ENCODE measurements around the gene NUP93. TPM values are rescaled to one million over a fixed set of nuclear protein-coding genes. Genes with fewer than 3 reads are reported as not detected.

Gene NUP93
- total and polyA plus RNA-seq, 2 experiments from 2014 or later: 23.5 to 35.7 TPM

DNA sequence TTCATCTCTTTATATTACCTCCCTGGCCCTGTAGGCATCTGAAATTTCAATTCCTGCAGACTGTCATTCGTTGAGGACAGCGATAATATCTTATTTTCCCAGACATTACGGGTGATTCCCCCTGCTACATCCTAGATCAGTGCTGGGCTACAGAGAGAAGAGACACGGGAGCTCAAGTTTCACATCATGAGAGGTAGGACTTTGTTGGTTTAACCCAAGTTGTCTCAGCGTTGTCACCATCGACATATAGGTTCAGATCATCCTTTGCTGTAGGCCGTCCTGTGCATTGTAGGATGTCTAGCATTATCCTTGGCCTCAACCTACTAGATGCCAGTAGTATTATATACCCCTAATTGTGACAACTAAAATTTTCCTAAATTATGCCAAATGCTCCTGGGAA is 28.4 kb upstream of the NUP93 start:
- no peak overlapping the region for H2AFZ ChIP-seq
- WGBS (ENCODE audit: low lambda C conversion rate, missing lambda C conversion rate): 81% methylated on average over 7 of the region's 7 CpGs
- no peaks in the 10 kb centered on the region for H3K4me1 ChIP-seq (ENCODE audit: insufficient read depth)

GRCh38 chr16:56702836-56703235 is 27.1 kb upstream of the NUP93 start:
- Histone ChIP-seq H3K27me3 (no peaks in the 10 kb centered on the region), H3K9me3 (ENCODE audit: low read depth) (no peaks in the 10 kb centered on the region), H3K27ac (no peak overlapping the region), H3K4me1 (ENCODE audit: insufficient read depth) (no peaks in the 10 kb centered on the region), H3K79me2 (no peaks in the 10 kb centered on the region), H4K20me1 (ENCODE audit: insufficient read depth, poor library complexity, severe bottlenecking) (no peaks in the 10 kb centered on the region), H2AFZ (no peak overlapping the region), H3K4me2 (no peak overlapping the region), H3K9me2 (replicated peaks; ENCODE audit: insufficient read depth) (no peaks in the 10 kb centered on the region), H3K4me3 (no peak overlapping the region), H3K36me3 (replicated peaks; ENCODE audit: insufficient read depth, low read depth) (no peaks in the 10 kb centered on the region)
- 89% methylated on average over 5 of the region's 5 CpGs for WGBS (ENCODE audit: low lambda C conversion rate, missing lambda C conversion rate)
- no peak for DNase-seq (ENCODE audit: low spot score)
- TF ChIP-seq EZH2 (IDR thresholded peaks at IDR 0.05; ENCODE audit: borderline replicate concordance) (no peak), EZH2phosphoT487 (IDR thresholded peaks at IDR 0.05; ENCODE audit: low read depth, severe bottlenecking, unreplicated experiment) (no peak), CTCF (IDR thresholded peaks at IDR 0.05; ENCODE audit: poor library complexity) (no peak)

More for the DNA sequence above, 28.4 kb upstream of the NUP93 start:
- Histone ChIP-seq H3K27ac (no peak overlapping the region), H3K9me3 (ENCODE audit: low read depth) (no peaks in the 10 kb centered on the region), H3K36me3 (replicated peaks; ENCODE audit: insufficient read depth, low read depth) (no peaks in the 10 kb centered on the region), H3K79me2 (no peaks in the 10 kb centered on the region), H3K4me2 (peak overlapping the region; percentile 2), H3K9me2 (replicated peaks; ENCODE audit: insufficient read depth) (no peaks in the 10 kb centered on the region), H4K20me1 (ENCODE audit: insufficient read depth, poor library complexity, severe bottlenecking) (no peaks in the 10 kb centered on the region), H3K4me3 (no peak overlapping the region), H3K27me3 (no peaks in the 10 kb centered on the region)
- no peak for DNase-seq (ENCODE audit: low spot score)
- TF ChIP-seq EZH2 (IDR thresholded peaks at IDR 0.05; ENCODE audit: borderline replicate concordance) (no peak), CTCF (IDR thresholded peaks at IDR 0.05; ENCODE audit: poor library complexity) (no peak), EZH2phosphoT487 (IDR thresholded peaks at IDR 0.05; ENCODE audit: low read depth, severe bottlenecking, unreplicated experiment) (no peak)

- Histone ChIP-seq H3K4me2 (no peak overlapping the region), H3K4me3 (no peak overlapping the region), H3K4me1 (ENCODE audit: insufficient read depth) (no peaks in the 10 kb centered on the region), H4K20me1 (ENCODE audit: insufficient read depth, poor library complexity, severe bottlenecking) (no peaks in the 10 kb centered on the region), H3K9me2 (replicated peaks; ENCODE audit: insufficient read depth) (no peaks in the 10 kb centered on the region), H3K9me3 (ENCODE audit: low read depth) (no peaks in the 10 kb centered on the region), H3K79me2 (no peaks in the 10 kb centered on the region), H3K36me3 (replicated peaks; ENCODE audit: insufficient read depth, low read depth) (no peaks in the 10 kb centered on the region), H2AFZ (no peak overlapping the region), H3K27me3 (no peaks in the 10 kb centered on the region), H3K27ac (no peak overlapping the region)
- WGBS (ENCODE audit: low lambda C conversion rate, missing lambda C conversion rate): 68% methylated on average over 13 of the region's 13 CpGs
- TF ChIP-seq CTCF (IDR thresholded peaks at IDR 0.05; ENCODE audit: poor library complexity) (no peak), EZH2phosphoT487 (IDR thresholded peaks at IDR 0.05; ENCODE audit: low read depth, severe bottlenecking, unreplicated experiment) (no peak), EZH2 (IDR thresholded peaks at IDR 0.05; ENCODE audit: borderline replicate concordance) (no peak)
- DNase-seq (ENCODE audit: low spot score): no peak
Observed at GRCh38 chr16:56708525-56709442, 21.1 kb upstream of the NUP93 start.

Data from hepatocyte (in vitro differentiated cells).